GM18951 (cell line): Measurements from ENCODE around the gene ANKRD44.
"Not testable (repeated sequence)": the region's sequence is repeated elsewhere in the genome, so short reads cannot be mapped to it uniquely, and the experiment has no call there.

ENCODE experiments used
- POLR2A ChIP-seq: IDR thresholded peaks from 4 replicates; pipeline ENCODE4 v1.6.1; 2011; ENCODE audit warnings: mild to moderate bottlenecking; ENCODE audit not compliant: insufficient read length, insufficient read depth; ENCODE audit errors: extremely low read depth
- in situ Hi-C: fragments of 300-500 bp; cut with MboI; formaldehyde crosslinking; loops from one replicate; pipeline ENCODE4 v1.12.0; 2022; ENCODE audit warnings: low sequenced_read_pairs, mixed read lengths, inconsistent platforms; ENCODE audit not compliant: unreplicated experiment

The ANKRD44 gene

GRCh38 chr2:197077336-197077735, 233.2 kb downstream of the ANKRD44 start:
- no peak for TF ChIP-seq POLR2A
- in situ Hi-C loops = no loop called here

GRCh38 chr2:197076652-197077051, 233.9 kb downstream of the ANKRD44 start:
- in situ Hi-C loops = no loop called here

GRCh38 chr2:197075754-197076337, 234.7 kb downstream of the ANKRD44 start:
- in situ Hi-C loops = no loop called here
- no peak for TF ChIP-seq POLR2A

More at GRCh38 chr2:197076652-197077051, 233.9 kb downstream of the ANKRD44 start:
- no peak for TF ChIP-seq POLR2A

GRCh38 chr2:197075281-197075680, 235.3 kb downstream of the ANKRD44 start:
- TF ChIP-seq POLR2A = no peak
- in situ Hi-C loops = no loop called here

DNA sequence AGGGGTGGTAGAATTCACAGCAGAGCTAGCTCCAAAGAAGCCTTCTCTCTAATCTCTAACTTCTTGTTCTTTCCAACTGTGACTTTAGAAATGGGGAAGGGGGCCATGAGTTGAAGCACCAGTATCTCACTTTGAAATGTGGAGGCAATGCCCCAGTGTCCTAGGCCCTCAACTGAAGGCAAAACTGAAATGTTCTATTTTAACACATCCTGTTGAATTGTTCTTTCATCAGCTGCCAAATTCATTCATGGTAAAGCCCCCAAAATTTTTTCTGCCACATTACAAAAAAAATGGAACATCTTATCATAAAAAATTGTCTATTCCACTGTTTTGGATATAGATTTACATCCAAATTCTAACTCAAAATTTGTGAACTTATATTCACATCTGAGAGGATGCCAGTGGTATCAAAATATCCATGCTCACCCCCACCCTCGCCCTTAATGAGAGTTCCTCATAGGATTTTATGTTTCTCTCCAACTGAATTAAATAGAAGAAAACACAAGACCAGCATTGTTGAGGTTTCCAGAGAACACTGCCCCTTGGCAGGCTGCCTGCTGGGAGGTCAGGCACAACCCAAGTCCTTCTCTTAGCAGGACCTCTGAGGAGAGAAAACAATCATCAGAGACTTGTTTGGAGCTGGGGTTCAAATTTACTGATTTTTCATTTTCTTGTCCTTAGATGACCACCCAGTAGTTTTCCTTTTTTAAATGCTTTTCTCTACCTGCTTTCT, 236.7 kb downstream of the ANKRD44 start:
- in situ Hi-C loops = no loop called here

DNA sequence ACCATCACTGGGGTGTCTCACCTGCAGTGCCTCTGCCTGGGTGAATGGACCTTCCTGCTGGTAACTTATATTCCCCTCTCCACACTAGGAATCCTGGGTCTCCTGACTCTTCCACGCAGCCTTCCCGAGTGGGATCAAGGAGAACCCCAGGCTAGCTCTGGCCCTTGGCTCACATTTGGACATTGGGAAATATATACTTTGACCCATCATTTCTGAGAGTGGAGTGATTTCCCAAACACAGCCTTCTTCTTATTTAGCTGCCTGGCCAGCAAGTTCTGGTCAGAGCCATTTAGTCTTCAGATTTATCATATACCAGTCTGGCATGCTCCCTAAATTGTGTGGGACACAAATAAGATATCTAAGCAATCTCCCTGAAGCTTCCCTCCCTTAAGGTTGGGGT, 237.3 kb downstream of the ANKRD44 start:
- in situ Hi-C loops = no loop called here
- TF ChIP-seq POLR2A = no peak

More for the DNA sequence above, 236.7 kb downstream of the ANKRD44 start:
- TF ChIP-seq POLR2A = no peak

DNA sequence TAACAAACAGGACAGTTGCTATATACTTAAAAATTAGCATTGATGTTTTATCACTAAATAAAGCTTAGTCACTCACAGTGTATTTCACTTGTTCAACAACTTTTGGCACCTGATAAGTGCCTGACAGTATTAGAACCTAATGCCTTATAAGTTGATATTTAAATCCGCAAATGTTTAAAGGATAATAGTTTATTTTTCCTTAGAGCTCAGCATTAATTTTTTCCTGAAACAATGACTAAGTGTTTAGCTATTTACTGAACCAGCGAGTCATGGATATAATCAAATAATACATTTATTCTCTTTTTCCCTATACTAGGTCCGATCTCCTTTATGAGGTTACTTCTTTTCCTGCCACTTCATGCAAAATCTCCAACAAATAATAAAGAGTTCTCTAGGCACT, 238.0 kb downstream of the ANKRD44 start:
- no peak for TF ChIP-seq POLR2A
- in situ Hi-C loops = no loop called here

- TF ChIP-seq POLR2A = no peak
- in situ Hi-C loops = no loop called here
Observed at GRCh38 chr2:197071790-197072436, 238.7 kb downstream of the ANKRD44 start.

GRCh38 chr2:197071213-197071612, 239.4 kb downstream of the ANKRD44 start:
- TF ChIP-seq POLR2A = no peak
- in situ Hi-C loops = no loop called here

GRCh38 chr2:197069958-197070357, 240.6 kb downstream of the ANKRD44 start:
- TF ChIP-seq POLR2A = no peak
- in situ Hi-C loops = no loop called here

DNA sequence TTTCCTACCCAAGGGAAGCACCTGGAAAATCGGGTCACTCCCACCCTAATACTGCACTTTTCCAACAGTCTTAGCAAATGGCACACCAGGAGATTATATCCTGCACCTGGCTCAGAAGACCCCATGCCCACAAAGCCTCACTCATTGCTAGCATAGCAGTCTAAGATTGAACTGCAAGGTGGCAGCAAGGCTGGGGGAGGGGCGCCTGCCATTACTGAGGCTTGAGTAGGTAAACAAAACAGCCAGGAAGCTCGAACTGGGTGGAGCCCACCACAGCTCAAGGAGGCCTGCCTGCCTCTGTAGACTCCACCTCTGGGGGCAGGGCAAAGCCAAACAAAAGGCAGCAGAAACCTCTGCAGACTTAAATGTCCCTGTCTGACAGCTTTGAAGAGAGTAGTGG, 248.0 kb downstream of the ANKRD44 start:
- in situ Hi-C loops = not testable (repeated sequence)

GRCh38 chr2:197059477-197059876, 251.1 kb downstream of the ANKRD44 start:
- in situ Hi-C loops = no loop called here
- no peak for TF ChIP-seq POLR2A

GRCh38 chr2:197058777-197059300, 251.7 kb downstream of the ANKRD44 start:
- no peak for TF ChIP-seq POLR2A
- in situ Hi-C loops = no loop called here

GRCh38 chr2:197057959-197058358, 252.6 kb downstream of the ANKRD44 start:
- no peak for TF ChIP-seq POLR2A

More at GRCh38 chr2:197057959-197058358, 252.6 kb downstream of the ANKRD44 start:
- in situ Hi-C loops = no loop called here
